Duodenal mucosa (tissue), 2 donors: ENCODE data around the gene AGBL3.

Source experiments
- H3K27ac ChIP-seq: one replicate; pipeline ENCODE4 v1.7.0; 2013; ENCODE audit warnings: low read depth, low read length
- H3K27me3 ChIP-seq, 2 donors: one replicate each; pipeline ENCODE4 v1.7.0; 2013; ENCODE audit warnings: low read length in 2 of 2, control low read depth in 1 of 2; ENCODE audit not compliant: insufficient read depth in 2 of 2, control insufficient read depth in 1 of 2
- H3K36me3 ChIP-seq, 2 donors: one replicate each; pipeline ENCODE4 v1.7.0; 2013; ENCODE audit warnings: low read length in 2 of 2, control low read depth in 1 of 2; ENCODE audit not compliant: insufficient read depth in 2 of 2, control insufficient read depth in 1 of 2
- H3K4me1 ChIP-seq, 2 donors: one replicate each; pipeline ENCODE4 v1.7.0; 2013; ENCODE audit warnings: low read length in 2 of 2, control low read depth in 1 of 2; ENCODE audit not compliant: insufficient read depth in 2 of 2, control insufficient read depth in 1 of 2
- H3K4me3 ChIP-seq, 2 donors: one replicate each; pipeline ENCODE4 v1.7.0; 2013; ENCODE audit warnings: low read length in 2 of 2, low read depth in 1 of 2
- H3K9ac ChIP-seq, 2 donors: one replicate each; pipeline ENCODE4 v1.7.0; 2013; ENCODE audit warnings: low read length in 2 of 2, low read depth in 1 of 2
- H3K9me3 ChIP-seq, 2 donors: one replicate each; pipeline ENCODE4 v1.7.0; 2013; ENCODE audit warnings: low read length in 2 of 2, control low read depth in 1 of 2; ENCODE audit not compliant: control insufficient read depth in 1 of 2

The AGBL3 gene

GRCh38 chr7:135129579-135129978 lies 143.3 kb downstream of the AGBL3 start:
- no peak overlapping the region for H3K9ac ChIP-seq
- no peaks in the 10 kb centered on the region for H3K9me3 ChIP-seq
- H3K27me3 ChIP-seq: no peaks in the 10 kb centered on the region
- H3K4me3 ChIP-seq: no peak overlapping the region
- H3K36me3 ChIP-seq: no peaks in the 10 kb centered on the region
- H3K27ac ChIP-seq: no peak overlapping the region
- no peaks in the 10 kb centered on the region for H3K4me1 ChIP-seq

- H3K36me3 ChIP-seq: no peaks in the 10 kb centered on the region
- no peak overlapping the region for H3K9ac ChIP-seq
- H3K27ac ChIP-seq: no peak overlapping the region
- H3K4me3 ChIP-seq: no peak overlapping the region
- H3K9me3 ChIP-seq: no peaks in the 10 kb centered on the region
- H3K27me3 ChIP-seq: no peaks in the 10 kb centered on the region
- H3K4me1 ChIP-seq: peaks cover 8 to 9% of the 10 kb centered on the region in 2 donors
Measured at GRCh38 chr7:135143885-135144668, 157.8 kb downstream of the AGBL3 start.

- Histone ChIP-seq H3K9ac (peak overlapping the region; percentile 83 to 93), H3K36me3 (no peaks in the 10 kb centered on the region), H3K9me3 (no peaks in the 10 kb centered on the region), H3K4me1 (peaks cover 8 to 26% of the 10 kb centered on the region in 2 donors), H3K27me3 (no peaks in the 10 kb centered on the region), H3K27ac (peak overlapping the region; percentile 89), H3K4me3 (peak overlapping the region; percentile 77 to 89)
Measured at GRCh38 chr7:135147341-135147898, 161.1 kb downstream of the AGBL3 start.

GRCh38 chr7:135147899-135148721 lies 161.8 kb downstream of the AGBL3 start, which contains the start of gene TMEM140:
Gene TMEM140 (plus strand): TSS chr7:135148072. CDS start chr7:135164442, 16,370 bp downstream.
- Histone ChIP-seq H3K4me1 (peaks cover 8 to 26% of the 10 kb centered on the region in 2 donors), H3K36me3 (no peaks in the 10 kb centered on the region), H3K4me3 (peak within 1 kb of the TSS; percentile 77 to 89), H3K9me3 (no peaks in the 10 kb centered on the region), H3K27ac (peak within 1 kb of the TSS; percentile 89), H3K9ac (peak within 1 kb of the TSS; percentile 83 to 93), H3K27me3 (no peaks in the 10 kb centered on the region)

- peak overlapping the region; percentile 46 to 89 for H3K4me3 ChIP-seq
- peaks cover 0 to 3% of the 10 kb centered on the region in 2 donors for H3K9me3 ChIP-seq
- no peaks in the 10 kb centered on the region for H3K27me3 ChIP-seq
- peak overlapping the region; percentile 2 for H3K27ac ChIP-seq
- no peaks in the 10 kb centered on the region for H3K36me3 ChIP-seq
- H3K9ac ChIP-seq: peak overlapping the region in 1 of 2 donors; percentile 6
- H3K4me1 ChIP-seq: peaks cover 8 to 26% of the 10 kb centered on the region in 2 donors
Measured at GRCh38 chr7:135150072-135150782, 163.9 kb downstream of the AGBL3 start.

GRCh38 chr7:135151132-135151531 lies 164.8 kb downstream of the AGBL3 start:
- peaks cover 8 to 26% of the 10 kb centered on the region in 2 donors for H3K4me1 ChIP-seq
- no peak overlapping the region for H3K4me3 ChIP-seq
- H3K36me3 ChIP-seq: no peaks in the 10 kb centered on the region

GRCh38 chr7:135151533-135151932 lies 165.2 kb downstream of the AGBL3 start:
- Histone ChIP-seq H3K27ac (peak overlapping the region; percentile 1), H3K4me3 (no peak overlapping the region)

More at GRCh38 chr7:135151132-135151531, 164.8 kb downstream of the AGBL3 start:
- peaks cover 5 to 12% of the 10 kb centered on the region in 2 donors for H3K9me3 ChIP-seq
- peak overlapping the region; percentile 1 for H3K27ac ChIP-seq
- H3K9ac ChIP-seq: no peak overlapping the region
- H3K27me3 ChIP-seq: no peaks in the 10 kb centered on the region

GRCh38 chr7:135152442-135152841 lies 166.1 kb downstream of the AGBL3 start:
- H3K9ac ChIP-seq: no peak overlapping the region
- no peaks in the 10 kb centered on the region for H3K36me3 ChIP-seq
- peaks cover 2 to 18% of the 10 kb centered on the region in 2 donors for H3K4me1 ChIP-seq
- no peaks in the 10 kb centered on the region for H3K27me3 ChIP-seq
- H3K4me3 ChIP-seq: no peak overlapping the region
- H3K9me3 ChIP-seq: peaks cover 8 to 20% of the 10 kb centered on the region in 2 donors
- H3K27ac ChIP-seq: no peak overlapping the region

More at GRCh38 chr7:135151533-135151932, 165.2 kb downstream of the AGBL3 start:
- Histone ChIP-seq H3K27me3 (no peaks in the 10 kb centered on the region), H3K9me3 (peaks cover 5 to 16% of the 10 kb centered on the region in 2 donors), H3K9ac (no peak overlapping the region), H3K4me1 (peaks cover 8 to 26% of the 10 kb centered on the region in 2 donors), H3K36me3 (no peaks in the 10 kb centered on the region)

- H3K9me3 ChIP-seq: peaks cover 8 to 20% of the 10 kb centered on the region in 2 donors
- no peak overlapping the region for H3K4me3 ChIP-seq
- H3K36me3 ChIP-seq: peaks cover 0 to 7% of the 10 kb centered on the region in 2 donors
- no peak overlapping the region for H3K27ac ChIP-seq
- no peak overlapping the region for H3K9ac ChIP-seq
- H3K27me3 ChIP-seq: no peaks in the 10 kb centered on the region
- H3K4me1 ChIP-seq: peaks cover 12 to 30% of the 10 kb centered on the region in 2 donors
Measured at GRCh38 chr7:135154734-135155133, 168.4 kb downstream of the AGBL3 start.
